SU-DHL-6 (cell line): ENCODE data around the gene FKTN.

ENCODE experiments used
- H2AFZ ChIP-seq: fragments of 200-600 bp; sonication (generic); 2 replicates; pipeline ENCODE4 v1.6.1; 2014; ENCODE audit warnings: low read depth, mild to moderate bottlenecking, moderate library complexity, mixed read lengths, antibody characterized with exemption, low read length; ENCODE audit not compliant: severe bottlenecking
- H3F3A ChIP-seq: fragments of 200-600 bp; shearing (Covaris generic); 2 replicates; pipeline ENCODE4 v1.6.0; 2016; ENCODE audit warnings: antibody characterized with exemption, mild to moderate bottlenecking; ENCODE audit not compliant: insufficient read depth
- H3K27ac ChIP-seq: fragments of 200-600 bp; sonication (generic); 2 replicates; pipeline ENCODE4 v1.5.1; 2016; ENCODE audit warnings: low read depth, mild to moderate bottlenecking, low read length, moderate library complexity, mixed read lengths
- H3K27me3 ChIP-seq: fragments of 200-600 bp; sonication (generic), shearing (Covaris generic); 2 replicates; pipeline ENCODE4 v1.6.0; 2014; ENCODE audit warnings: mild to moderate bottlenecking, low read length
- H3K36me3 ChIP-seq: fragments of 200-600 bp; sonication (generic); 2 replicates; pipeline ENCODE4 v1.6.1; 2014; ENCODE audit warnings: mild to moderate bottlenecking, low read length, mixed read lengths
- H3K4me2 ChIP-seq: fragments of 300-600, 200-600 bp; shearing (Covaris generic), sonication (generic); 2 replicates; pipeline ENCODE4 v1.6.0; 2014; ENCODE audit warnings: low read length, low read depth, mild to moderate bottlenecking; ENCODE audit not compliant: poor library complexity, severe bottlenecking
- H3K4me3 ChIP-seq: fragments of 200-600 bp; sonication (generic); 2 replicates; pipeline ENCODE4 v1.5.1; 2014; ENCODE audit warnings: antibody characterized with exemption, low read length, mild to moderate bottlenecking, mixed read lengths; ENCODE audit not compliant: insufficient read depth, poor library complexity, severe bottlenecking
- H3K79me2 ChIP-seq: fragments of 200-600 bp; sonication (generic); 2 replicates; pipeline ENCODE4 v1.6.1; 2014; ENCODE audit warnings: mild to moderate bottlenecking, low read length, moderate library complexity; ENCODE audit not compliant: insufficient read depth
- H3K9ac ChIP-seq: fragments of 200-600 bp; sonication (generic); 2 replicates; pipeline ENCODE4 v1.7.0; 2014; ENCODE audit warnings: mild to moderate bottlenecking, low read length
- H3K9me2 ChIP-seq: fragments of 200-600 bp; sonication (generic); replicated peaks from 2 replicates; pipeline ENCODE4 v1.6.1; 2014; ENCODE audit warnings: low read length; ENCODE audit not compliant: insufficient read depth
- H3K9me3 ChIP-seq: fragments of 200-600 bp; sonication (generic); 2 replicates; pipeline ENCODE4 v1.6.1; 2014; ENCODE audit warnings: low read length, mixed read lengths; ENCODE audit not compliant: insufficient read depth
- H4K20me1 ChIP-seq: fragments of 200-600 bp; sonication (generic); 2 replicates; pipeline ENCODE4 v1.6.1; 2014; ENCODE audit warnings: low read depth, mild to moderate bottlenecking, antibody characterized with exemption, low read length, moderate library complexity, mixed read lengths
- EZH2phosphoT487 ChIP-seq: fragments of 200-600 bp; sonication (generic), shearing (Covaris generic); conservative IDR thresholded peaks from 2 replicates; pipeline ENCODE4 v1.6.1; 2018; ENCODE audit warnings: mild to moderate bottlenecking, antibody characterized with exemption, low read length, moderate library complexity, mixed read lengths
- TF ChIP-seq, protein P1 (sequence below): fragments of 200-600 bp; sonication (generic); IDR thresholded peaks from one replicate; pipeline ENCODE4 v1.5.1; 2017; ENCODE audit warnings: antibody characterized with exemption, mild to moderate bottlenecking, low read length, moderate library complexity; ENCODE audit not compliant: insufficient read depth, poor library complexity, severe bottlenecking

Gene FKTN

DNA sequence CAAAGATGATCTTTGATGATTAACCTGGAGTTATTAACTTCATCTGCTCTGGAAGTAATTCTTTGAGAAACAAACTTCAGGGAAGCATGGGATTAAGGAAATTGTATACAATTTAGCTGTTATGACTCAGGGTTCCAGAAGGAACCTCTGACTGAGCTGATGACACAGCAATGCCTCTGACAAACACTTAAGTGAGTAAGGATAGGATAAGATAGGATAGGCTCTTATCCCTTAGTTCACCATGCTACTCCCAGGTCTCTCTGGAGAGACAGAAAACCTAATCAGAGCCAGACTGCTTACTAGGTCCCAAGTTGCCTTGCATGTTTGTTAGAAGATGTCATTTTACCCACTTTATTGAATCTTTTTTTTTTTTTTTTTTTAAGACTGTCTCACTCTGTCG is 123.8 kb downstream of the FKTN start:
- no peak overlapping the region for H3K4me2 ChIP-seq
- H3K79me2 ChIP-seq: no peaks in the 10 kb centered on the region
- H3K9ac ChIP-seq: no peak overlapping the region
- H3K36me3 ChIP-seq: no peaks in the 10 kb centered on the region
- no peaks in the 10 kb centered on the region for H3F3A ChIP-seq
- H3K9me3 ChIP-seq: no peaks in the 10 kb centered on the region
- no peak overlapping the region for H3K4me3 ChIP-seq
- H2AFZ ChIP-seq: no peak overlapping the region
- no peaks in the 10 kb centered on the region for H3K9me2 ChIP-seq
- no peaks in the 10 kb centered on the region for H3K27me3 ChIP-seq
- no peaks in the 10 kb centered on the region for H4K20me1 ChIP-seq
- TF ChIP-seq, protein P1, sequence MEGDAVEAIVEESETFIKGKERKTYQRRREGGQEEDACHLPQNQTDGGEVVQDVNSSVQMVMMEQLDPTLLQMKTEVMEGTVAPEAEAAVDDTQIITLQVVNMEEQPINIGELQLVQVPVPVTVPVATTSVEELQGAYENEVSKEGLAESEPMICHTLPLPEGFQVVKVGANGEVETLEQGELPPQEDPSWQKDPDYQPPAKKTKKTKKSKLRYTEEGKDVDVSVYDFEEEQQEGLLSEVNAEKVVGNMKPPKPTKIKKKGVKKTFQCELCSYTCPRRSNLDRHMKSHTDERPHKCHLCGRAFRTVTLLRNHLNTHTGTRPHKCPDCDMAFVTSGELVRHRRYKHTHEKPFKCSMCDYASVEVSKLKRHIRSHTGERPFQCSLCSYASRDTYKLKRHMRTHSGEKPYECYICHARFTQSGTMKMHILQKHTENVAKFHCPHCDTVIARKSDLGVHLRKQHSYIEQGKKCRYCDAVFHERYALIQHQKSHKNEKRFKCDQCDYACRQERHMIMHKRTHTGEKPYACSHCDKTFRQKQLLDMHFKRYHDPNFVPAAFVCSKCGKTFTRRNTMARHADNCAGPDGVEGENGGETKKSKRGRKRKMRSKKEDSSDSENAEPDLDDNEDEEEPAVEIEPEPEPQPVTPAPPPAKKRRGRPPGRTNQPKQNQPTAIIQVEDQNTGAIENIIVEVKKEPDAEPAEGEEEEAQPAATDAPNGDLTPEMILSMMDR: no peak
- no peak for TF ChIP-seq EZH2phosphoT487
- no peak overlapping the region for H3K27ac ChIP-seq

DNA sequence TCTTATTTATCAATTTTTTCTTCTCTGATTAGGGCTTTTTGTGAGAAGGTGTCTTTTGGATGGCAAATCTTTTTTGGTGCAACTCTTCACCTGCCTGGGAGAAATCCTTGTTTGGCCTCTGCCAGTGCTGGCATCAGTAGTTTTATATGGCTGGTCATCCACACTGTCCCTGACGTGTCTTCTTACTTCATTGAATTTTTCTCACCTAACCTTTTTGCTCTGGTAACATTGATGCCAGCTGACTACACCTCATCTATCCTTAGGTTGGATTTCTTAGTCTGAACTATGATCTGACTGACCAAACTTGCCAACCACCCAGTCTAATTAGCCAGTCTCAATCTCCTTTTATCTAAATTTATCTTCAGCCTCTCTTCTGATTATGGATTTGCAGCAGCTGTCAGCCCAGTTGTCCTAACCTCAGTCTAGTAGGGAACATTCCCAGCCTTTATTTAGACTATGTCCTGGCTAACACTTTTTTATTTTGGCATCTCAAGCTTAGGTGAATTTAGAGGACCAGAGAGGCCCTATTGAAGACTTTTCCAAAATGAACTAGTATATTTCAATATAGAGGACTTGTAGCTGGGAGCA is 125.9 kb downstream of the FKTN start:
- no peak overlapping the region for H2AFZ ChIP-seq
- no peak overlapping the region for H3K4me3 ChIP-seq
- H3K27ac ChIP-seq: no peak overlapping the region
- no peak overlapping the region for H3K4me2 ChIP-seq
- no peaks in the 10 kb centered on the region for H3K9me3 ChIP-seq
- TF ChIP-seq, protein P1: no peak
- TF ChIP-seq EZH2phosphoT487: no peak
- no peaks in the 10 kb centered on the region for H3K79me2 ChIP-seq
- H3K9ac ChIP-seq: no peak overlapping the region
- H3K9me2 ChIP-seq: no peaks in the 10 kb centered on the region
- no peaks in the 10 kb centered on the region for H3K27me3 ChIP-seq
- H3F3A ChIP-seq: no peaks in the 10 kb centered on the region
- no peaks in the 10 kb centered on the region for H4K20me1 ChIP-seq
- H3K36me3 ChIP-seq: no peaks in the 10 kb centered on the region

DNA sequence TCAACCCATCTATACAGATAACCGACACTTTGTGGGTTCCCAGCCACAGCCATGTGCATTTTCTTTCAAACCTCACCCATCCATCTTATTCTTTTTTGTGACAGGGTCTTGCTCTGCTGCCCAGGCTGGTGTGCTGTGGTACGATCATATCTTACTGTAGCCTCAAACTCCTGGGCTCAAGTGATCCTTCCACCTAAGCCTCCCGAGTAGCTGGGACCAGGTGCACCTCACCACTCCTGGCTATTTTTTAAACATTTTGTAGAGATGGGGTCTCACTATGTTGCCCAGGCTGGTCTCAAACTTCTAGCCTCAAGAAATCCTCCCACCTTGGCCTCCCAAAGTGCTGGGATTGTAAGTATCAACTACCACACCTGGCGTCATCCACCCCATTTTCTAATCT is 129.0 kb downstream of the FKTN start:
- no peaks in the 10 kb centered on the region for H3K36me3 ChIP-seq
- H3K4me2 ChIP-seq: no peak overlapping the region
- no peak overlapping the region for H3K9ac ChIP-seq
- no peak overlapping the region for H3K4me3 ChIP-seq
- H3K27ac ChIP-seq: no peak overlapping the region
- no peaks in the 10 kb centered on the region for H3K27me3 ChIP-seq
- no peaks in the 10 kb centered on the region for H3K9me3 ChIP-seq
- no peaks in the 10 kb centered on the region for H4K20me1 ChIP-seq
- no peak overlapping the region for H2AFZ ChIP-seq
- no peaks in the 10 kb centered on the region for H3K9me2 ChIP-seq
- H3K79me2 ChIP-seq: no peaks in the 10 kb centered on the region
- TF ChIP-seq EZH2phosphoT487: no peak
- TF ChIP-seq, protein P1: no peak
- no peaks in the 10 kb centered on the region for H3F3A ChIP-seq
